ENCODE measurements around the gene CDIPT. TPM values are rescaled to one million over a fixed set of nuclear protein-coding genes. Genes with fewer than 3 reads are reported as not detected.

Gene CDIPT
- total and polyA plus RNA-seq, 2 of the 13 experiments (the other 11 are each of a cell fraction or from before 2014, with no cell fraction given): 54.9 to 97.5 TPM

DNA sequence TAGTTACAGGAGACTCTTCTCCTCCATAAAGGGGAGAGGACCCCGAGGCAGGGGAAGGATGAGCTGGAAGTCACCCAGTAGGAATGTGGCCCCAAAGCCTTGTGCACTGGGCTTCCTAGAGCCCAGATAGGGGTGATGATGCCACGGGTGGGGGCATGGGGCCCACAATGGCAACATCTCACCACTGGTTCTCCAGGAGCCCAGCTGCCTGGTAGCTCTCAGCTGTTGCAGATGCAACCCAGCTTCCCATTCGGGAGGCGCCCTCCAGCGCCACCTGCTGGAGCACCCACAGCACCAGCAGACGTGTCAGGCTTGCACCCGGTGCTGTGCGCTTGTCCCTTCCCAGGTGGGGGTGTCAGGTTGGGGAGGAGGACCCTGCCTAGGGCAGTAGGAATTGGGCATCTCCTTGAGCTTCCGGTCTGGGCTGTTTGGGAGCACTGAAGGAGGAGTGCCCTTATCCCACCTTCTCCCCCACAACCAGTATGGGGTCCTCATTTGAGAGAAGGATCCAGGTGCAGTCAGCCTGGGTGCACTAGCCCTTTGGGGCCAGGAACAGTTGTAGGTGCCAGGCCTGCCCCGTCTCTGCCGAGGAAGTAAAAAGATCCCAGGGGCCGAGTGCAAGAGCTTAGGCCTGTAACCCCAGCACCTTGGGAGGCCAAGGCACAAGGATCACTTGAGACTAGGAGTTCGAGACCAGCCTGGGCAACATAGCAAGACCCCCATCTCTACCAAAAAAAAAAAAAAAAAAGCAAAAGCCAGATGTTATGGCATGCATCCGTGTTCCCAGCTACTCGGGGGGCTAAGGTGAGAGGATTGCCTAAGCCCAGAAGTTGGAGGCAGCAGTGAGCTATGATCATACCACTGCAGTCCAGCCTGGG lies 14.4 kb downstream of the CDIPT start (continued):
- TF ChIP-seq, protein P1, sequence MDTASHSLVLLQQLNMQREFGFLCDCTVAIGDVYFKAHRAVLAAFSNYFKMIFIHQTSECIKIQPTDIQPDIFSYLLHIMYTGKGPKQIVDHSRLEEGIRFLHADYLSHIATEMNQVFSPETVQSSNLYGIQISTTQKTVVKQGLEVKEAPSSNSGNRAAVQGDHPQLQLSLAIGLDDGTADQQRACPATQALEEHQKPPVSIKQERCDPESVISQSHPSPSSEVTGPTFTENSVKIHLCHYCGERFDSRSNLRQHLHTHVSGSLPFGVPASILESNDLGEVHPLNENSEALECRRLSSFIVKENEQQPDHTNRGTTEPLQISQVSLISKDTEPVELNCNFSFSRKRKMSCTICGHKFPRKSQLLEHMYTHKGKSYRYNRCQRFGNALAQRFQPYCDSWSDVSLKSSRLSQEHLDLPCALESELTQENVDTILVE (CRISPR knock-in tag; IDR thresholded peaks at IDR 0.05): peak; percentile 61; the same call in 1 of the 2 replicates
- no peak for TF ChIP-seq ZNF253 (CRISPR knock-in tag; IDR thresholded peaks at IDR 0.05; ENCODE audit: borderline replicate concordance)
- TF ChIP-seq, protein P2, sequence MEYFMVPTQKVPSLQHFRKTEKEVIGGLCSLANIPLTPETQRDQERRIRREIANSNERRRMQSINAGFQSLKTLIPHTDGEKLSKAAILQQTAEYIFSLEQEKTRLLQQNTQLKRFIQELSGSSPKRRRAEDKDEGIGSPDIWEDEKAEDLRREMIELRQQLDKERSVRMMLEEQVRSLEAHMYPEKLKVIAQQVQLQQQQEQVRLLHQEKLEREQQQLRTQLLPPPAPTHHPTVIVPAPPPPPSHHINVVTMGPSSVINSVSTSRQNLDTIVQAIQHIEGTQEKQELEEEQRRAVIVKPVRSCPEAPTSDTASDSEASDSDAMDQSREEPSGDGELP (IDR thresholded peaks at IDR 0.05; ENCODE audit: borderline replicate concordance, low read depth): peak; percentile 95
- TF ChIP-seq ZNF33A (CRISPR knock-in tag; IDR thresholded peaks at IDR 0.05; ENCODE audit: borderline replicate concordance): no peak
- TF ChIP-seq ZNF547 (CRISPR knock-in tag; IDR thresholded peaks at IDR 0.05): no peak
- no peak for TF ChIP-seq ZNF549 (CRISPR knock-in tag; IDR thresholded peaks at IDR 0.05)
- TF ChIP-seq, protein P3, sequence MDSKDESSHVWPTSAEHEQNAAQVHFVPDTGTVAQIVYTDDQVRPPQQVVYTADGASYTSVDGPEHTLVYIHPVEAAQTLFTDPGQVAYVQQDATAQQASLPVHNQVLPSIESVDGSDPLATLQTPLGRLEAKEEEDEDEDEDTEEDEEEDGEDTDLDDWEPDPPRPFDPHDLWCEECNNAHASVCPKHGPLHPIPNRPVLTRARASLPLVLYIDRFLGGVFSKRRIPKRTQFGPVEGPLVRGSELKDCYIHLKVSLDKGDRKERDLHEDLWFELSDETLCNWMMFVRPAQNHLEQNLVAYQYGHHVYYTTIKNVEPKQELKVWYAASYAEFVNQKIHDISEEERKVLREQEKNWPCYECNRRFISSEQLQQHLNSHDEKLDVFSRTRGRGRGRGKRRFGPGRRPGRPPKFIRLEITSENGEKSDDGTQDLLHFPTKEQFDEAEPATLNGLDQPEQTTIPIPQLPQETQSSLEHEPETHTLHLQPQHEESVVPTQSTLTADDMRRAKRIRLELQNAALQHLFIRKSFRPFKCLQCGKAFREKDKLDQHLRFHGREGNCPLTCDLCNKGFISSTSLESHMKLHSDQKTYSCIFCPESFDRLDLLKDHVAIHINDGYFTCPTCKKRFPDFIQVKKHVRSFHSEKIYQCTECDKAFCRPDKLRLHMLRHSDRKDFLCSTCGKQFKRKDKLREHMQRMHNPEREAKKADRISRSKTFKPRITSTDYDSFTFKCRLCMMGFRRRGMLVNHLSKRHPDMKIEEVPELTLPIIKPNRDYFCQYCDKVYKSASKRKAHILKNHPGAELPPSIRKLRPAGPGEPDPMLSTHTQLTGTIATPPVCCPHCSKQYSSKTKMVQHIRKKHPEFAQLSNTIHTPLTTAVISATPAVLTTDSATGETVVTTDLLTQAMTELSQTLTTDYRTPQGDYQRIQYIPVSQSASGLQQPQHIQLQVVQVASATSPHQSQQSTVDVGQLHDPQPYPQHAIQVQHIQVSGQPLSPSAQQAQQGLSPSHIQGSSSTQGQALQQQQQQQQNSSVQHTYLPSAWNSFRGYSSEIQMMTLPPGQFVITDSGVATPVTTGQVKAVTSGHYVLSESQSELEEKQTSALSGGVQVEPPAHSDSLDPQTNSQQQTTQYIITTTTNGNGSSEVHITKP (CRISPR knock-in tag; IDR thresholded peaks at IDR 0.05; ENCODE audit: low read depth): peak; percentile 66; the same call in 1 of the 2 replicates
- no peak for TF ChIP-seq ZNF235 (CRISPR knock-in tag; IDR thresholded peaks at IDR 0.05; ENCODE audit: borderline replicate concordance)
- TF ChIP-seq RELA (CRISPR knock-in tag; IDR thresholded peaks at IDR 0.05): no peak
- TF ChIP-seq, protein P4, sequence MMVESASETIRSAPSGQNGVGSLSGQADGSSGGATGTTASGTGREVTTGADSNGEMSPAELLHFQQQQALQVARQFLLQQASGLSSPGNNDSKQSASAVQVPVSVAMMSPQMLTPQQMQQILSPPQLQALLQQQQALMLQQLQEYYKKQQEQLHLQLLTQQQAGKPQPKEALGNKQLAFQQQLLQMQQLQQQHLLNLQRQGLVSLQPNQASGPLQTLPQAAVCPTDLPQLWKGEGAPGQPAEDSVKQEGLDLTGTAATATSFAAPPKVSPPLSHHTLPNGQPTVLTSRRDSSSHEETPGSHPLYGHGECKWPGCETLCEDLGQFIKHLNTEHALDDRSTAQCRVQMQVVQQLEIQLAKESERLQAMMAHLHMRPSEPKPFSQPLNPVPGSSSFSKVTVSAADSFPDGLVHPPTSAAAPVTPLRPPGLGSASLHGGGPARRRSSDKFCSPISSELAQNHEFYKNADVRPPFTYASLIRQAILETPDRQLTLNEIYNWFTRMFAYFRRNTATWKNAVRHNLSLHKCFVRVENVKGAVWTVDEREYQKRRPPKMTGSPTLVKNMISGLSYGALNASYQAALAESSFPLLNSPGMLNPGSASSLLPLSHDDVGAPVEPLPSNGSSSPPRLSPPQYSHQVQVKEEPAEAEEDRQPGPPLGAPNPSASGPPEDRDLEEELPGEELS (CRISPR knock-in tag; IDR thresholded peaks at IDR 0.05): no peak
- no peak for TF ChIP-seq ZNF224 (CRISPR knock-in tag; IDR thresholded peaks at IDR 0.05)
- TF ChIP-seq, protein P5, sequence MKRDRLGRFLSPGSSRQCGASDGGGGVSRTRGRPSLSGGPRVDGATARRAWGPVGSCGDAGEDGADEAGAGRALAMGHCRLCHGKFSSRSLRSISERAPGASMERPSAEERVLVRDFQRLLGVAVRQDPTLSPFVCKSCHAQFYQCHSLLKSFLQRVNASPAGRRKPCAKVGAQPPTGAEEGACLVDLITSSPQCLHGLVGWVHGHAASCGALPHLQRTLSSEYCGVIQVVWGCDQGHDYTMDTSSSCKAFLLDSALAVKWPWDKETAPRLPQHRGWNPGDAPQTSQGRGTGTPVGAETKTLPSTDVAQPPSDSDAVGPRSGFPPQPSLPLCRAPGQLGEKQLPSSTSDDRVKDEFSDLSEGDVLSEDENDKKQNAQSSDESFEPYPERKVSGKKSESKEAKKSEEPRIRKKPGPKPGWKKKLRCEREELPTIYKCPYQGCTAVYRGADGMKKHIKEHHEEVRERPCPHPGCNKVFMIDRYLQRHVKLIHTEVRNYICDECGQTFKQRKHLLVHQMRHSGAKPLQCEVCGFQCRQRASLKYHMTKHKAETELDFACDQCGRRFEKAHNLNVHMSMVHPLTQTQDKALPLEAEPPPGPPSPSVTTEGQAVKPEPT (CRISPR knock-in tag; IDR thresholded peaks at IDR 0.05; ENCODE audit: low read depth): 0 out of 2 replicates have a peak, but pooled peaks have one; percentile 35
- TF ChIP-seq SMC3 (IDR thresholded peaks at IDR 0.05; ENCODE audit: low read length): peak; percentile 75
- TF ChIP-seq, protein P6, sequence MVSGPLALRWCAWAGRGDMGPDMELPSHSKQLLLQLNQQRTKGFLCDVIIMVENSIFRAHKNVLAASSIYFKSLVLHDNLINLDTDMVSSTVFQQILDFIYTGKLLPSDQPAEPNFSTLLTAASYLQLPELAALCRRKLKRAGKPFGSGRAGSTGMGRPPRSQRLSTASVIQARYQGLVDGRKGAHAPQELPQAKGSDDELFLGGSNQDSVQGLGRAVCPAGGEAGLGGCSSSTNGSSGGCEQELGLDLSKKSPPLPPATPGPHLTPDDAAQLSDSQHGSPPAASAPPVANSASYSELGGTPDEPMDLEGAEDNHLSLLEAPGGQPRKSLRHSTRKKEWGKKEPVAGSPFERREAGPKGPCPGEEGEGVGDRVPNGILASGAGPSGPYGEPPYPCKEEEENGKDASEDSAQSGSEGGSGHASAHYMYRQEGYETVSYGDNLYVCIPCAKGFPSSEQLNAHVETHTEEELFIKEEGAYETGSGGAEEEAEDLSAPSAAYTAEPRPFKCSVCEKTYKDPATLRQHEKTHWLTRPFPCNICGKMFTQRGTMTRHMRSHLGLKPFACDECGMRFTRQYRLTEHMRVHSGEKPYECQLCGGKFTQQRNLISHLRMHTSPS (CRISPR knock-in tag; IDR thresholded peaks at IDR 0.05; ENCODE audit: low read depth): no peak
- TF ChIP-seq, protein P7, sequence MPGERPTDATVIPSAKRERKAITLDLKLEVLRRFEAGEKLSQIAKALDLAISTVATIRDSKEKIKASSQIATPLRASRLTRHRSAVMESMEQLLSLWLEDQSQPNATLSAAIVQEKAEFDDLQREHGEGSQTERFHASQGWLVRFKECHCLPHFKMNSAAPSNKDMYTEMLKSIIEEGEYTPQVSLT (CRISPR knock-in tag; IDR thresholded peaks at IDR 0.05; ENCODE audit: borderline replicate concordance, low read depth): no peak
